Activated CD8-positive, alpha-beta T cell treated with anti-CD3 and anti-CD28 coated beads for 36 hours (primary cell): Measurements from ENCODE around the gene MREG. TPM values are rescaled to one million over a fixed set of nuclear protein-coding genes. Genes with fewer than 3 reads are reported as not detected.
A peak's percentile ranks its signal among the peaks of the same experiment; 100 is the strongest.

Experiments
- ATAC-seq: fragments of 200-7000 bp; cut with Tn5 transposase; one replicate; pipeline ENCODE4 v1.10.0; 2021; ENCODE audit warnings: mild to moderate bottlenecking, moderate library complexity
- CTCF ChIA-PET: fragments of 350-600 bp; sonication (Branson Sonifier 250); formaldehyde crosslinking; loops from one replicate; lab custom pipeline; 2021; ENCODE audit warnings: antibody characterized with exemption; lab: Charles Lee
- POLR2A ChIA-PET: fragments of 350-600 bp; sonication (Branson Sonifier 250); formaldehyde crosslinking; loops from one replicate; lab custom pipeline; 2021; ENCODE audit warnings: antibody characterized with exemption; lab: Charles Lee
- DNase-seq: peaks from one replicate; pipeline ENCODE4 v3.0.0-alpha.2; 2020
- H3K27ac Mint-ChIP-seq: one replicate; pipeline ENCODE4 v1.8.0; 2021; ENCODE audit warnings: mild to moderate bottlenecking, mixed read lengths
- H3K27me3 Mint-ChIP-seq: one replicate; pipeline ENCODE4 v1.8.0; 2021; ENCODE audit warnings: mixed read lengths
- H3K36me3 Mint-ChIP-seq: one replicate; pipeline ENCODE4 v1.8.0; 2021; ENCODE audit warnings: low read depth, mixed read lengths
- H3K4me1 Mint-ChIP-seq: one replicate; pipeline ENCODE4 v1.8.0; 2021; ENCODE audit warnings: low read depth, mixed read lengths
- H3K4me3 Mint-ChIP-seq: one replicate; pipeline ENCODE4 v1.8.0; 2021; ENCODE audit warnings: mild to moderate bottlenecking, moderate library complexity, mixed read lengths
- H3K9me3 Mint-ChIP-seq: one replicate; pipeline ENCODE4 v1.8.0; 2021; ENCODE audit warnings: mixed read lengths
- intact Hi-C: fragments of 100-400 bp; cut with micrococcal nuclease; formaldehyde crosslinking; loops from one replicate; pipeline ENCODE4 v1.10.0; 2022
- total RNA-seq, 2 experiments: library from RNA; stranded (reverse); gene quantifications; one replicate each; pipeline ENCODE4 v1.2.3, GENCODE V29; 2021
- TF ChIP-seq, protein P1 (sequence below): fragments of 200-600 bp; IDR thresholded peaks from one replicate; pipeline ENCODE4 v1.8.0; 2022; ENCODE audit warnings: antibody characterized with exemption, mild to moderate bottlenecking

Gene MREG
- total RNA-seq, 2 experiments from 2014 or later = 8.0 to 10.9 TPM

DNA sequence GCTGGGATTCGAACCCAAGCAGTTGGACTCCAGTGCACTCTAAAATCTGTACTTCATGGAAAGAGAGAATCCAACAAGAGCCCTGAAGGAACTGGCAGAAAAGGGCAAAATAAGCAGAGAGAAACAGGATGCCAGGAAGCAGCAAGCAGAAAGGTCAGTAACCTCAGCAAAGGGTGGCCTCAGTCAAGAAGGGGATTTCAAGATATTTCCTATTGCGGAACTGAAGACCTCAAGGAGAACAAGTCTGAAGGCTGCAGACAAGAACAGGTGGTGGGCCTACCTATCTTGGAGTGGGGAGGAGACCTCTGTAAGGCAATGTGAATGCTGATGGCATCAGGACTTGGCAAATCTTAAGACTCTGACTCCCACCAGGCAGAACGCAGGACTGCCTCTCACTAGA lies 20.1 kb upstream of the MREG start:
- intact Hi-C loops = loop anchor here (5.0 kb wide), 1 partner anchor 79 kb away; no protein-coding TSS in a partner anchor
- peaks cover 44% of the 10 kb centered on the region for H3K4me1 Mint-ChIP-seq
- POLR2A ChIA-PET = interaction anchor here (0.6 to 3.5 kb wide), 4 partner anchors 24 to 319 kb away, joined by 3 to 17 read pairs (median 5); partner anchors contain the start of gene XRCC5

DNA sequence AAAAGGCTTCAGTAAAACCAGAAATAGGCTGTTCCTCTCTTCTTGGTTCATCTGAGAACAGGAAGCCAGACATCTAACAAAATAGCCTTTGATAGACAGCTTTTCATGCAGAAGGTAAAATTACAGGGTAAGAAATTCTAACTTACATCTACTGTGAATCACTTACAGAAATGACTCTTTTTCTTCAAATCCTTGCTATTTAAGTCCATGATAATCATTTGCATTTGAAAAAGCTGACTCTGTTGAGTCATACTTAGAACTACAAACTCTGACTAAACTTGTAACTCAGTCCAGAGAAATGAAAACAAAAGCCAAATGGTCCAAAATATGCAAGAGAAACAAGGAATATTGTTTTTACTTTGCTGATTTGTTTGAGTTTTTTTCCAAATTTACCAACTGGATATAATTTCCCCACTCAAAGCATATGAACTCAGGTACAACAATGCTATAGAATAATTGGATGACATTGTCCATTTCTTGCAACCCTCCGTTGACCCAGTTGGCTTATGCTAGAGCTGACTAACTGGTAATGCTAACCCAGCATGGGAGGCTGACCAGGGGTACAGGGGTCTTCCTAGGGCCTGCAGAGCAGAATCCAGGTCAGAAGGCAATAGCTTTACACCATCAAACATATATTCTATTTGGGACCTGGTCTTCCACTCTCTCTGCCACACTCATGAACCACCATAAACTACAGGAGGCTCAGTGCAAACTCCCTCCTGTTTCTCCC lies 18.8 kb upstream of the MREG start:
- TF ChIP-seq, protein P1, sequence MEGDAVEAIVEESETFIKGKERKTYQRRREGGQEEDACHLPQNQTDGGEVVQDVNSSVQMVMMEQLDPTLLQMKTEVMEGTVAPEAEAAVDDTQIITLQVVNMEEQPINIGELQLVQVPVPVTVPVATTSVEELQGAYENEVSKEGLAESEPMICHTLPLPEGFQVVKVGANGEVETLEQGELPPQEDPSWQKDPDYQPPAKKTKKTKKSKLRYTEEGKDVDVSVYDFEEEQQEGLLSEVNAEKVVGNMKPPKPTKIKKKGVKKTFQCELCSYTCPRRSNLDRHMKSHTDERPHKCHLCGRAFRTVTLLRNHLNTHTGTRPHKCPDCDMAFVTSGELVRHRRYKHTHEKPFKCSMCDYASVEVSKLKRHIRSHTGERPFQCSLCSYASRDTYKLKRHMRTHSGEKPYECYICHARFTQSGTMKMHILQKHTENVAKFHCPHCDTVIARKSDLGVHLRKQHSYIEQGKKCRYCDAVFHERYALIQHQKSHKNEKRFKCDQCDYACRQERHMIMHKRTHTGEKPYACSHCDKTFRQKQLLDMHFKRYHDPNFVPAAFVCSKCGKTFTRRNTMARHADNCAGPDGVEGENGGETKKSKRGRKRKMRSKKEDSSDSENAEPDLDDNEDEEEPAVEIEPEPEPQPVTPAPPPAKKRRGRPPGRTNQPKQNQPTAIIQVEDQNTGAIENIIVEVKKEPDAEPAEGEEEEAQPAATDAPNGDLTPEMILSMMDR = no peak
- H3K4me3 Mint-ChIP-seq = peak overlapping the region; percentile 21
- CTCF ChIA-PET = interaction anchor here (0.6 to 7.1 kb wide), 19 partner anchors 9 to 405 kb away, joined by 3 to 67 read pairs (median 6); partner anchors contain the start of gene XRCC5
- H3K36me3 Mint-ChIP-seq = peaks cover 6% of the 10 kb centered on the region
- POLR2A ChIA-PET = interaction anchor here (0.6 to 3.5 kb wide), 9 partner anchors 9 to 191 kb away, joined by 3 to 17 read pairs (median 3); partner anchors contain the start of genes MREG and XRCC5
- H3K9me3 Mint-ChIP-seq = no peaks in the 10 kb centered on the region
- peak; percentile 83 for ATAC-seq
- no peak for DNase-seq
- H3K27me3 Mint-ChIP-seq = no peaks in the 10 kb centered on the region
- intact Hi-C loops = loop anchor here (5.0 kb wide), 1 partner anchor 80 kb away; no protein-coding TSS in a partner anchor
- peak overlapping the region; percentile 84 for H3K27ac Mint-ChIP-seq
- H3K4me1 Mint-ChIP-seq = peaks cover 44% of the 10 kb centered on the region

More for the DNA sequence above, 20.1 kb upstream of the MREG start:
- Mint-ChIP-seq H3K36me3 (peaks cover 6% of the 10 kb centered on the region), H3K4me3 (no peak overlapping the region), H3K27me3 (no peaks in the 10 kb centered on the region), H3K9me3 (no peaks in the 10 kb centered on the region), H3K27ac (no peak overlapping the region)
- DNase-seq = no peak
- TF ChIP-seq, protein P1 = no peak
- no peak for ATAC-seq
- CTCF ChIA-PET = interaction anchor here (0.6 to 7.1 kb wide), 37 partner anchors 8 to 633 kb away, joined by 3 to 67 read pairs (median 6); partner anchors contain the start of genes PECR, TMEM169 and XRCC5

DNA sequence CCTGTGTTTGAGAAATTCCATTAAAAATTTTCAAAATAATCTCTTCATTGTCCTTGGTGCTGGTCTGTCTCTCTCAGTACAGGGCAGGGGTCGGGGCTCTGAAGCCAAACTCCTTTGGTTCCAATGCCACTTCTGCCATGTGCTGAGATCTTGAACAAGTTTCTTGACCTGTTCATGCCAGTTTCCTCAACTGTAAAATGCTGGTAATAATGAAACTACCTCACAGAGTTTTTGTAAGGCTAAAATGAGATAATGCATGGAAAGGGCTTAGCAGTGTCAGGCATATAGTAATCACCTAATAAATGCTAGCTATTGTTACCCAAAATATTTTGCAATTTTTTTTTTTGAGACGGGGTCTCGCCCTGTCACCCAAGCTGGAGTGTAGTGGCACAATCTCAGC lies 16.9 kb upstream of the MREG start:
- peaks cover 44% of the 10 kb centered on the region for H3K4me1 Mint-ChIP-seq
- peaks cover 6% of the 10 kb centered on the region for H3K36me3 Mint-ChIP-seq
- ATAC-seq (no peak), DNase-seq (no peak)
- POLR2A ChIA-PET = no interaction called here
- H3K27ac Mint-ChIP-seq = no peak overlapping the region
- no peak overlapping the region for H3K4me3 Mint-ChIP-seq
- no peaks in the 10 kb centered on the region for H3K27me3 Mint-ChIP-seq
- TF ChIP-seq, protein P1 = no peak
- CTCF ChIA-PET = interaction anchor here (1.0 to 7.1 kb wide), 2 partner anchors 12 to 24 kb away, joined by 3 to 67 read pairs; no protein-coding TSS in a partner anchor
- H3K9me3 Mint-ChIP-seq = no peaks in the 10 kb centered on the region
- intact Hi-C loops = loop anchor here (5.0 kb wide), 1 partner anchor 82 kb away; no protein-coding TSS in a partner anchor

GRCh38 chr2:216029416-216030129 lies 16.2 kb upstream of the MREG start:
- Mint-ChIP-seq H3K36me3 (peaks cover 6% of the 10 kb centered on the region), H3K4me1 (peaks cover 44% of the 10 kb centered on the region), H3K27me3 (no peaks in the 10 kb centered on the region), H3K27ac (no peak overlapping the region), H3K4me3 (no peak overlapping the region), H3K9me3 (no peaks in the 10 kb centered on the region)
- ChIA-PET POLR2A (no interaction called here), CTCF (interaction anchor here (0.8 to 7.1 kb wide), 3 partner anchors 12 to 107 kb away, joined by 3 to 67 read pairs (median 3); no protein-coding TSS in a partner anchor)
- TF ChIP-seq, protein P1 = no peak
- intact Hi-C loops = loop anchor here (5.0 kb wide), 1 partner anchor 83 kb away; no protein-coding TSS in a partner anchor
- ATAC-seq = no peak
- DNase-seq = peak; percentile 45
